Muscle layer of duodenum (tissue), 2 donors: ENCODE results near the gene NOC3L.
"Not testable (repeated sequence)": the region's sequence is repeated elsewhere in the genome, so short reads cannot be mapped to it uniquely, and the experiment has no call there.

Source experiments
- H3K27ac ChIP-seq: one replicate; pipeline ENCODE4 v1.7.0; 2013; ENCODE audit warnings: mild to moderate bottlenecking, low read length
- H3K27me3 ChIP-seq: one replicate; pipeline ENCODE4 v1.7.0; 2013; ENCODE audit warnings: low read depth, mild to moderate bottlenecking, control low read depth, low read length
- H3K36me3 ChIP-seq, 2 donors: one replicate each; pipeline ENCODE4 v1.7.0; 2013; ENCODE audit warnings: low read length in 2 of 2, control low read depth in 1 of 2, mild to moderate bottlenecking in 1 of 2; ENCODE audit not compliant: insufficient read depth in 2 of 2, control insufficient read depth in 1 of 2
- H3K4me1 ChIP-seq, 2 donors: one replicate each; pipeline ENCODE4 v1.7.0; 2013; ENCODE audit warnings: low read length in 2 of 2, mild to moderate bottlenecking in 2 of 2, control low read depth in 1 of 2, moderate library complexity in 1 of 2; ENCODE audit not compliant: insufficient read depth in 2 of 2, control insufficient read depth in 1 of 2
- H3K4me3 ChIP-seq, 2 donors: one replicate each; pipeline ENCODE4 v1.7.0; 2013; ENCODE audit warnings: low read length in 2 of 2, low read depth in 1 of 2, mild to moderate bottlenecking in 1 of 2
- H3K9me3 ChIP-seq, 2 donors: one replicate each; pipeline ENCODE4 v1.7.0; 2013; ENCODE audit warnings: low read length in 2 of 2, control low read depth in 1 of 2, mild to moderate bottlenecking in 1 of 2; ENCODE audit not compliant: control insufficient read depth in 1 of 2
- donor health status: healthy.

Gene NOC3L

DNA sequence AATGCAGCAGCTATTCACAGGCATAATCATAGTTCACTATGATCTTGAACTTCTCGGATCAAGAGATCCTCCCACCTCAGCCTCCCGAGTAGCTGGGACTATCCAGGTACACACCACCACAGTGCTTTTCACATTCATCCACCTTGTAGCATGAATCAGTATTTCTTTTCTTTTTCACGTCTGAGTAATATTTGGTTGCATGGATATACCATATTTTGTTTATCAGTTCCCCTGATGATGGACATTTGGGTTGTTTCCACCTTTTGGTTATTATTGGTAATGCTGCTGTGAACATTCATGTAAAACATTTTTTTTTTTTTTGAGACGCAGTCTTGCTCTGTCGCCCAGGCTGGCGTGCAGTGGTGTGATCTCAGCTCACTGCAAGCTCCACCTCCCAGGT lies 36.0 kb upstream of the NOC3L start:
- Histone ChIP-seq H3K9me3 (no peaks in the 10 kb centered on the region), H3K36me3 (no peaks in the 10 kb centered on the region), H3K27me3 (no peaks in the 10 kb centered on the region), H3K4me1 (no peaks in the 10 kb centered on the region), H3K4me3 (no peak overlapping the region), H3K27ac (no peak overlapping the region)

DNA sequence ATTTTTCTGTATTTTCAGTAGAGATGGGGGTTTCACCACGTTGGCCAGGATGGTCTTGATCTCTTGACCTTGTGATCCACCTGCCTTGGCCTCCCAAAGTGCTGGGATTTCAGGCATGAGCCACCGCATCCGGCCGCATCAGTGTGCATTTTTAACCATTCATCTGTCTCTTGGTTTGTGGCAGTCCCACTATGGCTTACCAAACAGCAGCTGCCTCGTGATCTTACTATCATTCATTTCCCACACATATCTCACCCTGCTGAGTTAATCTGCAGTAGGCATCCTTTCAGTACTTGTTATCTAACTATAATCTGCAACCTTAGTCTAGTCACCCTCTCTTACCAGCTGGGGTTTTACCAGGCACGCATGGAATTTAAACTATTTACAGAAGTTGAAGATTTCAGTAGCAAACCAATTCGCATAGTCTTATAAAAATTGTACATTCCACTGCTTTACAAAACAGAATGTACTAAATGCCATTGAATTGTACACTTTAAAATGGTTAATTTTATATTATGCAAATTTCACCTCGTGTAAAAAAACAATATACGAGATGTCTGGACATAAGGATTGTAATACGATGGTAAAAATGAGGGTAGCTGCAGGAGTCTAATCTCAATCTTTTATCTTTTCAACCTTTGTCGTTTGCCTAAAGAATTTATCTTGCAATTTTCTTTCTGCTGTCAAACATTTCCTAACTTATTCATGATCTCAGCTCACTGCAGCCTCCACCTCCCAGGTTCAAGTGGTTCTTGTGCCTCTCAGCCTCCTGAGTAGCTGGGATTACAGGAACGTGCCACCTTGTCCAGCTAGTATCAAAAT lies 35.0 kb upstream of the NOC3L start:
- H3K4me1 ChIP-seq: no peaks in the 10 kb centered on the region
- H3K27ac ChIP-seq: no peak overlapping the region
- H3K4me3 ChIP-seq: no peak overlapping the region
- H3K27me3 ChIP-seq: no peaks in the 10 kb centered on the region
- no peaks in the 10 kb centered on the region for H3K36me3 ChIP-seq
- H3K9me3 ChIP-seq: no peaks in the 10 kb centered on the region

DNA sequence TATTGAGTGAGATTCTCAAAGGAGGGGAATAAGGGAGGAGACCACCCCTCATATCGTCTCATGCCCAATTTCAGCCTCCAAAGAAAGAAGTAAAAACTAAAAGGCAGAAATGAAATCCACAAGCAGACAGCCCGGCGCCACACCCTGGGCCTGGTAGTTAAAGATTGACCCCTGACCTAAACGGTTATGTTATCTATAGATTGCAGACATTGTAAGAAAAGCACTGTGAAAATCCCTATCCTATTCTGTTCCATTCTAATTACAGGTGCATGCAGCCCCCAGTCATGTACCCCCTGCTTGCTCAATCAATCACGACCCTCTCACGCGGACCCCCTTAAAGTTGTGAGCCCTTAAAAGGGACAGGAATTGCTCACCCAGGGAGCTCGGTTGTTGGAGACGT lies 29.4 kb upstream of the NOC3L start:
- H3K9me3 ChIP-seq, H3K4me3 ChIP-seq, H3K36me3 ChIP-seq, H3K27ac ChIP-seq, H3K4me1 ChIP-seq, H3K27me3 ChIP-seq: not testable (repeated sequence)

DNA sequence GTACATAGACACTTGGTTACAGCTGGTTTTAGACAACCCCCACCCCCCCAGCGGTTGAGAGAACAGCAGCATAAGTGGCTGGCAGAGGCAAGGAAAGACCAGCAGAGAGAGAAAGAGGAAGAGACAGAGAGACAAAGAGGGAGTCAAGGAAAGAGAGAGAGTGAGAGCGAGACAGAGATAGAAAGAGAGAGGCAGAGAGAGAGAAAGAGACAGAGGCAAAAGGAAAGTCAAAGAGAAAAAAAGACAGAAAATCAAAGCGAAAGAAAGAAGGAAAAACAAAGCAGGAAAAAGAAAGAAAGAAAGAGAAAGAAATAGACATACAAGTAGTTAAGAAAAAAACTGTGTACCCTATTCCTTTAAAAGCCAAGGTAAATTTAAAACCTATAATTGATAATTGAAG lies 23.0 kb upstream of the NOC3L start:
- not testable (repeated sequence) for H3K4me3 ChIP-seq, H3K4me1 ChIP-seq, H3K27me3 ChIP-seq, H3K36me3 ChIP-seq, H3K9me3 ChIP-seq, H3K27ac ChIP-seq

DNA sequence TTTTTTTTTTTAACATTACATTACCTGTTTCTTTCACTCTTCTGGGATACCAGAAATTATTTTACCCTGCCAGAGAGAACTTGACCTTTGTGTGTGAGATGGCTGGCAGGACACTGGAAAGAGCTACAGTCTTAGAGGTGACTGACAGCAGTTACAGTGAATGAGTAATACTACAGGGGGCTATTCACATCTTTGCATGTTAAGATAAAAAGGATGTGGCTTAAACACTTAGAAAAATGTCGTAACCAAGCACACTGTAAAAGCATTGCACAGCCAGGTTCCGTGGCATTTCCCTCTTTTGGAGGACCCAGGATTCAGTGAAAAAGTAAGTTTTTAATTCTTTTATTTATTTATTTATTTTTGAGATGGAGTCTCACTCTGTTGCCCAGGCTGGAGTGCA lies 20.8 kb upstream of the NOC3L start:
- Histone ChIP-seq H3K4me1 (no peaks in the 10 kb centered on the region), H3K4me3 (no peak overlapping the region), H3K27ac (no peak overlapping the region), H3K27me3 (no peaks in the 10 kb centered on the region), H3K36me3 (no peaks in the 10 kb centered on the region), H3K9me3 (no peaks in the 10 kb centered on the region)

DNA sequence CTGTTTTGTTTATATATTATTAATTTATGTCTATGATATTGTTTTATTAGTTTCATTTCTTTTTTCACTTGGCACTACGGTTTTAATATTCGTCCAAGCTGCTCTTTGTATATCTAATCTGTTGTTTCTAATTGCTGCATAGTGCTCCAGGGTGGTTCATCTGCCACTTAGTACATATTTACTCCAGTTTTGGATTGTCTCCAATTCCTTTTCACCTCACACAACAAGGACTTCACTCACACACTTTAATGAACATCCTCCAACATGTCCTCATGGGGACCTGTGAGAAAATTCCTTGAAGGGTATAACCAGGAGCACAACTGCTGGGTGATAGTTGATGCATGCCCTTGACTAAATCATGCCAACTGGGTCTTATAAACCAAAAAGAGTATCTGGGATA lies 14.1 kb upstream of the NOC3L start:
- H3K36me3 ChIP-seq: no peaks in the 10 kb centered on the region
- H3K4me3 ChIP-seq: no peak overlapping the region

DNA sequence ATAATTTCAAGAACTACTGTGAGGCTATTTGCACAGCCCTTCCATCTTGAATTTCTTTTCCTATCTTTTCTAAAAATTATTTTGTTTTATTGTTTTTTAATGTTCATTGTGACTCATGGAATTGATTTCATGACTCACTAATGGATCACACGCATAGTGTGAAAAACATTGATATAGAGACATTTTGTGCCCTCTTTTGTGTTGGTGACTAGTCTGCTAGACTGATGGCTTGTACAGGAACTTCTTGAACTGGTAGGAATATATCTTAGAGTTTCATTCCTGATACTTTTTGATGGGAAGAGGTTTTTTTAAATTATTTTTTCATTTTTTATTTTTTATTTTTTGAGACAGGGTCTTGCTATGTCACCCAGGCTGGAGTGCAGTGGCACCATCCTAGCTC lies 12.6 kb upstream of the NOC3L start:
- Histone ChIP-seq H3K27me3 (no peaks in the 10 kb centered on the region), H3K36me3 (no peaks in the 10 kb centered on the region), H3K27ac (no peak overlapping the region), H3K4me1 (no peaks in the 10 kb centered on the region), H3K4me3 (no peak overlapping the region), H3K9me3 (no peaks in the 10 kb centered on the region)

More for the DNA sequence above, 14.1 kb upstream of the NOC3L start:
- no peak overlapping the region for H3K27ac ChIP-seq
- H3K4me1 ChIP-seq: no peaks in the 10 kb centered on the region
- no peaks in the 10 kb centered on the region for H3K27me3 ChIP-seq
- H3K9me3 ChIP-seq: no peaks in the 10 kb centered on the region

DNA sequence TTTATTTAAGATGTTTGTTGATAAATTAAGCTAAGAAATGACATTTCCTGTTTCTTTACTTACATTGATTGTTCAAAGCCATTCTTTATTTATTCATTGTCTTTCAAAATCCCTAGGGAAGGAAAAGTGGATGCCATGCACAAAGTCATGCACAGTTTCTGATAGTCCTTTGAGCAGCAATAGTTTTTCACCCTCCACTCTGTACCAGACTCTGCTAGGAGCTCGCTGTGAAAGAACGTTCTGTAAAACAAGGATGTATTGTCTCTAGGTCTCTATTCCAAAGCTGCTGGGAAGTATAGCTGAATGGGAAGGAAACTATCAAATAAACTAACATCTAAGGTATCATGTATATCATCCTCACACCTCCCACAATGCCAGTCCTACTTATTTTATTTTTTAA lies 7.8 kb upstream of the NOC3L start:
- H3K9me3 ChIP-seq: no peaks in the 10 kb centered on the region
- no peaks in the 10 kb centered on the region for H3K36me3 ChIP-seq
- H3K27ac ChIP-seq: no peak overlapping the region
- no peak overlapping the region for H3K4me3 ChIP-seq
- H3K27me3 ChIP-seq: no peaks in the 10 kb centered on the region
- no peaks in the 10 kb centered on the region for H3K4me1 ChIP-seq

DNA sequence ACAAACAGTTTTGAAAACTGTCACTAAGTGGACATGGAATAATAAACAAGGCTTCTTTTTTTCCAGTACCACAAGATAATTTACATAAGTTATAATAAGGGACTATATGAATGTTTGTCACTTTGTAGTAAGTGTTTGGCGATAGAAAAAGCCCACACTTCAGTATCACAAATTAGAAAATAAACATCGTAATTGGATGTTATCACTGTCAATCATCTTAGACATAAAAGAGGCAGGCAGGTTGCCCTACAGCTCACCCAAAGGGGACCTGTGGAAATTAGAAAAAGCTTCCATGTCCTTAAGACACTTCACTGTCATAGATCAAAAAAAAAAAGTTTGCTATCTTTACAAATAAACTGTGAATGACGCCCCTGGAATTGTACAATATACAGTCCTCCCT lies 3.6 kb upstream of the NOC3L start:
- Histone ChIP-seq H3K27me3 (no peaks in the 10 kb centered on the region), H3K36me3 (peaks cover 0 to 3% of the 10 kb centered on the region in 2 donors)

DNA sequence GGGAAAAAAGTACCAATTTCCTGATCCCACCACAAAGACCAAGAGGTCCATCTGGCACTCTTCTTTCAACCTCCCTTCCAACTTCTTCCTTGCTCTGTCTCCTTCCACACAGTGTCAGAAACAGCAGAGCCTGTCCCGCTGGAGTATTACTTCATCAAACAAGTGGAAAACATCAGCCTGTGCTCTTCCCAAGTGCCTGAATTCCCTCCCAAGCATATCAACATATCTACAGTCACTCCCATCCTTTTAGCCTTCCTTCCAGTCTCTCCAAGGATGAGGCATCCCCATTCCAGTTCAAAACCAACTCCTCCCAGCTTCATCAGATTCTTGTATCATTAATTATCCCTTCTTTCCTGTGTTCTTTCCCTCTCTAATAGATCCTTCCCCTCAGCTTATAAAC lies 1.7 kb upstream of the NOC3L start:
- Histone ChIP-seq H3K36me3 (peaks cover 0 to 3% of the 10 kb centered on the region in 2 donors), H3K9me3 (no peaks in the 10 kb centered on the region), H3K4me3 (no peak overlapping the region), H3K27me3 (no peaks in the 10 kb centered on the region), H3K27ac (no peak overlapping the region), H3K4me1 (peaks cover 6 to 13% of the 10 kb centered on the region in 2 donors)

More for the DNA sequence above, 3.6 kb upstream of the NOC3L start:
- Histone ChIP-seq H3K4me3 (no peak overlapping the region), H3K9me3 (no peaks in the 10 kb centered on the region), H3K4me1 (peaks cover 2 to 9% of the 10 kb centered on the region in 2 donors), H3K27ac (no peak overlapping the region)

DNA sequence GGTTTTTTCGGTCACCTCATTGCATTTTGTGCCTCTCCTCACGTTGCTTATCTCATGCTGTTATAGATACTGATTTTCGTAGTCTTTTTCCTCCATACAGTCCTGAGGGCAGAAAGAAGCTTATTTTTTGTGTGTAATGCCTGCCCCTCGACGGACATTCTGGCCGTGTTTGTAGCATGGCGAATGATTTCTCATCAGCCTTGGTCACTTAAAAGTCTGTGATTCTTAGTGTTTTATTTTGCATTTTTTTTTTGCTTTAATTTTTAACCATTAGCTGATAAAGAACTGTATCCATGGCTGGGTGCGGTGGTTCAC lies 469 bp upstream of the NOC3L start:
- Histone ChIP-seq H3K27ac (no peak overlapping the region), H3K9me3 (no peaks in the 10 kb centered on the region), H3K4me1 (peaks cover 6 to 13% of the 10 kb centered on the region in 2 donors), H3K27me3 (no peaks in the 10 kb centered on the region), H3K4me3 (peak overlapping the region; percentile 69 to 95), H3K36me3 (peaks cover 0 to 4% of the 10 kb centered on the region in 2 donors)

DNA sequence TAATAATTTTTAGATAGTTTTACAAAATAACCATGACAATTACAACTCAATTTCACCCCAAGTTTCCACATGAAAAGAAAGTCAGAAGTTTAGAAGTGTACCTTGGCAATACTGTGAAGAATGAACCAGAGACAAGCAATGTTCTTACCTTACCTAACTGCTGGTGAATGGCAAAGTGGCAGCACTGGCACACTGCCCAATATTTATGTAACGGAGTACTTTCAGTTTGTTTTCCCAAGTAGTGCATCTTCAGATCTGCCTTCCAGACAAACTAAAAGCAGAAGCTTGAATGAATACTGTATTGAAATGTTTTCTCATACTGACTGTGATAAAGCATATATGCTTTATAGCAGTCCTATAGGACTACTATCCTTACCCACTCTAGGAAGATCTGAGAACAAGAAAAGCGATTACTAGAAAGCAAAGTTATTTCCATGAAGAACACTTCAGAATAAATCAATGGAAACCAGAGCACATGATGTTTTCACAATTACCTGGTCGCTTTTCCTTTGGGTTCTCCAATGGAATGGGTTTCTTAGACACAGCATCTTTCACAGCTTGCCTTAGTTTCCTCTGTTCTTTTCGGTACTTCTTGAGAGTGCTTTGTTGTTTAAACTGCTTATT lies 1.5 kb downstream of the NOC3L start:
- Histone ChIP-seq H3K27me3 (no peaks in the 10 kb centered on the region), H3K36me3 (peaks cover 8 to 16% of the 10 kb centered on the region in 2 donors), H3K4me3 (peak overlapping the region; percentile 69 to 95), H3K4me1 (peaks cover 6 to 13% of the 10 kb centered on the region in 2 donors), H3K9me3 (no peaks in the 10 kb centered on the region), H3K27ac (no peak overlapping the region)
